CD8-positive, alpha-beta memory T cell (primary cell): ENCODE results near the gene UCHL3. TPM values are rescaled to one million over a fixed set of nuclear protein-coding genes. Genes with fewer than 3 reads are reported as not detected.

ENCODE experiments used
- CTCF ChIA-PET: fragments of 350-600 bp; sonication (Branson Sonifier 250); formaldehyde crosslinking; loops from one replicate; lab custom pipeline; 2021; ENCODE audit warnings: antibody characterized with exemption; lab: Charles Lee
- POLR2A ChIA-PET: fragments of 350-600 bp; sonication (Branson Sonifier 250); formaldehyde crosslinking; loops from one replicate; lab custom pipeline; 2021; ENCODE audit warnings: antibody characterized with exemption; lab: Charles Lee
- DNase-seq, 5 donors: peaks; one replicate each; pipeline versions ENCODE4 v3.0.0 to v3.0.0-alpha.2; 2020 to 2022; ENCODE audit warnings: mixed read lengths in 1 of 5
- H3K27ac ChIP-seq: one replicate; pipeline ENCODE4 v1.7.0; 2013; ENCODE audit warnings: low read depth, mild to moderate bottlenecking, low read length, moderate library complexity
- H3K27me3 ChIP-seq: 2 replicates; pipeline ENCODE4 v1.7.0; 2013; ENCODE audit warnings: low read length, mild to moderate bottlenecking; ENCODE audit not compliant: insufficient read depth, poor library complexity, severe bottlenecking
- H3K36me3 ChIP-seq: 2 replicates; pipeline ENCODE4 v1.7.0; 2013; ENCODE audit warnings: mild to moderate bottlenecking, low read length, moderate library complexity; ENCODE audit not compliant: insufficient read depth
- H3K4me1 ChIP-seq: 2 replicates; pipeline ENCODE4 v1.7.0; 2013; ENCODE audit warnings: mild to moderate bottlenecking, low read length, moderate library complexity; ENCODE audit not compliant: insufficient read depth
- H3K4me3 ChIP-seq: 2 replicates; pipeline ENCODE4 v1.7.0; 2013; ENCODE audit warnings: mild to moderate bottlenecking, low read length
- H3K9me3 ChIP-seq: 2 replicates; pipeline ENCODE4 v1.7.0; 2013; ENCODE audit warnings: mild to moderate bottlenecking, low read length
- H3K27ac Mint-ChIP-seq, 8 donors: one replicate each; pipeline ENCODE4 v1.8.0; 2020 to 2021; ENCODE audit warnings: mixed read lengths in 8 of 8, mild to moderate bottlenecking in 6 of 8, inconsistent platforms in 3 of 8, moderate library complexity in 3 of 8
- H3K27me3 Mint-ChIP-seq, 2 donors: one replicate each; pipeline ENCODE4 v1.8.0; 2020 to 2021; ENCODE audit warnings: mixed read lengths in 2 of 2, mild to moderate bottlenecking in 1 of 2, moderate library complexity in 1 of 2
- H3K36me3 Mint-ChIP-seq, 3 donors: one replicate each; pipeline ENCODE4 v1.8.0; 2020 to 2021; ENCODE audit warnings: mixed read lengths in 3 of 3, inconsistent platforms in 1 of 3, mild to moderate bottlenecking in 1 of 3
- H3K4me1 Mint-ChIP-seq, 3 donors: one replicate each; pipeline ENCODE4 v1.8.0; 2020 to 2021; ENCODE audit warnings: mixed read lengths in 3 of 3, inconsistent platforms in 1 of 3, mild to moderate bottlenecking in 1 of 3
- H3K4me3 Mint-ChIP-seq, 7 donors: one replicate each; pipeline ENCODE4 v1.8.0; 2020 to 2021; ENCODE audit warnings: mixed read lengths in 7 of 7, mild to moderate bottlenecking in 6 of 7, moderate library complexity in 4 of 7, inconsistent platforms in 2 of 7
- H3K9me3 Mint-ChIP-seq, 5 donors: one replicate each; pipeline ENCODE4 v1.8.0; 2020 to 2022; ENCODE audit warnings: mixed read lengths in 5 of 5, mild to moderate bottlenecking in 3 of 5, moderate library complexity in 2 of 5, inconsistent platforms in 1 of 5
- polyA plus RNA-seq: library from polyadenylated mRNA; unstranded; fragments of 300-500 nt; fragmentation: Illumina TruSeq; gene quantifications from one replicate; pipeline ENCODE4 v1.2.3, GENCODE V29; 2021
- total RNA-seq, 2 experiments: library from RNA; stranded (reverse); gene quantifications; one replicate each; pipeline ENCODE4 v1.2.3, GENCODE V29; 2021

Gene UCHL3
- total and polyA plus RNA-seq, 3 experiments from 2014 or later = 37.1 to 47.3 (median 38.3) TPM

- Histone ChIP-seq H3K9me3 (no peaks in the 10 kb centered on the region), H3K4me1 (no peaks in the 10 kb centered on the region), H3K27ac (no peak overlapping the region), H3K27me3 (no peaks in the 10 kb centered on the region), H3K4me3 (no peak overlapping the region), H3K36me3 (peaks cover 10% of the 10 kb centered on the region)
- H3K4me1 Mint-ChIP-seq = peaks cover 0 to 7% (median 0%) of the 10 kb centered on the region in 3 donors
- H3K27ac Mint-ChIP-seq = no peak overlapping the region
- POLR2A ChIA-PET = no interaction called here
- peaks cover 0 to 18% (median 2%) of the 10 kb centered on the region in 5 donors for H3K9me3 Mint-ChIP-seq
- no peak for DNase-seq
- CTCF ChIA-PET = no interaction called here
- H3K27me3 Mint-ChIP-seq = no peaks in the 10 kb centered on the region
- H3K4me3 Mint-ChIP-seq = no peak overlapping the region
- H3K36me3 Mint-ChIP-seq = peaks cover 17 to 60% (median 38%) of the 10 kb centered on the region in 3 donors
Observed at GRCh38 chr13:75585153-75585552, 35.6 kb downstream of the UCHL3 start.

GRCh38 chr13:75587679-75588078 lies 38.1 kb downstream of the UCHL3 start:
- Histone ChIP-seq H3K4me1 (no peaks in the 10 kb centered on the region), H3K27ac (no peak overlapping the region), H3K36me3 (peaks cover 6% of the 10 kb centered on the region), H3K4me3 (no peak overlapping the region), H3K27me3 (no peaks in the 10 kb centered on the region), H3K9me3 (no peaks in the 10 kb centered on the region)
- H3K27me3 Mint-ChIP-seq = no peaks in the 10 kb centered on the region
- H3K4me1 Mint-ChIP-seq = peaks cover 0 to 7% (median 0%) of the 10 kb centered on the region in 3 donors
- peaks cover 20 to 55% (median 30%) of the 10 kb centered on the region in 3 donors for H3K36me3 Mint-ChIP-seq
- POLR2A ChIA-PET = no interaction called here
- no peak overlapping the region for H3K4me3 Mint-ChIP-seq
- peak overlapping the region in 2 of 8 donors; percentile 10 to 49 for H3K27ac Mint-ChIP-seq
- DNase-seq = no peak
- CTCF ChIA-PET = no interaction called here
- peaks cover 0 to 18% (median 2%) of the 10 kb centered on the region in 5 donors for H3K9me3 Mint-ChIP-seq

- DNase-seq = no peak
- Mint-ChIP-seq H3K9me3 (no peaks in the 10 kb centered on the region), H3K27me3 (peaks cover 0 to 1% of the 10 kb centered on the region in 2 donors), H3K27ac (no peak overlapping the region), H3K4me3 (no peak overlapping the region), H3K36me3 (peaks cover 12 to 55% (median 36%) of the 10 kb centered on the region in 3 donors), H3K4me1 (no peaks in the 10 kb centered on the region)
- ChIA-PET POLR2A (no interaction called here), CTCF (no interaction called here)
- no peaks in the 10 kb centered on the region for H3K27me3 ChIP-seq
- no peaks in the 10 kb centered on the region for H3K9me3 ChIP-seq
- no peak overlapping the region for H3K27ac ChIP-seq
- H3K4me3 ChIP-seq = no peak overlapping the region
- H3K36me3 ChIP-seq = no peaks in the 10 kb centered on the region
- no peaks in the 10 kb centered on the region for H3K4me1 ChIP-seq
Observed at GRCh38 chr13:75596657-75597182, 47.1 kb downstream of the UCHL3 start.

- Mint-ChIP-seq H3K4me1 (no peaks in the 10 kb centered on the region), H3K27me3 (peaks cover 0 to 1% of the 10 kb centered on the region in 2 donors), H3K4me3 (no peak overlapping the region), H3K36me3 (peaks cover 12 to 53% (median 37%) of the 10 kb centered on the region in 3 donors), H3K9me3 (no peaks in the 10 kb centered on the region), H3K27ac (no peak overlapping the region)
- ChIA-PET POLR2A (no interaction called here), CTCF (no interaction called here)
- no peak for DNase-seq
- Histone ChIP-seq H3K4me3 (no peak overlapping the region), H3K4me1 (no peaks in the 10 kb centered on the region), H3K27ac (no peak overlapping the region), H3K9me3 (no peaks in the 10 kb centered on the region), H3K27me3 (no peaks in the 10 kb centered on the region), H3K36me3 (no peaks in the 10 kb centered on the region)
Observed at GRCh38 chr13:75600371-75600770, 50.8 kb downstream of the UCHL3 start.

- no peak overlapping the region for H3K27ac Mint-ChIP-seq
Observed at GRCh38 chr13:75603038-75603437, 53.4 kb downstream of the UCHL3 start.

GRCh38 chr13:75607447-75607846 lies 57.9 kb downstream of the UCHL3 start:
- Mint-ChIP-seq H3K27ac (no peak overlapping the region), H3K27me3 (no peaks in the 10 kb centered on the region), H3K4me1 (no peaks in the 10 kb centered on the region), H3K36me3 (peaks cover 0 to 18% (median 13%) of the 10 kb centered on the region in 3 donors), H3K4me3 (no peak overlapping the region), H3K9me3 (no peaks in the 10 kb centered on the region)
- no peak for DNase-seq
- Histone ChIP-seq H3K4me1 (no peaks in the 10 kb centered on the region), H3K9me3 (no peaks in the 10 kb centered on the region), H3K4me3 (no peak overlapping the region), H3K27ac (no peak overlapping the region), H3K36me3 (no peaks in the 10 kb centered on the region), H3K27me3 (no peaks in the 10 kb centered on the region)
- ChIA-PET POLR2A (no interaction called here), CTCF (no interaction called here)

More at GRCh38 chr13:75603038-75603437, 53.4 kb downstream of the UCHL3 start:
- Mint-ChIP-seq H3K27me3 (peaks cover 0 to 1% of the 10 kb centered on the region in 2 donors), H3K4me3 (no peak overlapping the region), H3K4me1 (no peaks in the 10 kb centered on the region), H3K9me3 (no peaks in the 10 kb centered on the region), H3K36me3 (peaks cover 11 to 50% (median 27%) of the 10 kb centered on the region in 3 donors)
- Histone ChIP-seq H3K27me3 (no peaks in the 10 kb centered on the region), H3K9me3 (no peaks in the 10 kb centered on the region), H3K4me1 (no peaks in the 10 kb centered on the region), H3K27ac (no peak overlapping the region), H3K36me3 (no peaks in the 10 kb centered on the region), H3K4me3 (no peak overlapping the region)
- ChIA-PET CTCF (no interaction called here), POLR2A (no interaction called here)
- no peak for DNase-seq

GRCh38 chr13:75610466-75610865 lies 60.9 kb downstream of the UCHL3 start:
- Histone ChIP-seq H3K4me3 (no peak overlapping the region), H3K27me3 (no peaks in the 10 kb centered on the region), H3K9me3 (no peaks in the 10 kb centered on the region), H3K27ac (no peak overlapping the region), H3K36me3 (no peaks in the 10 kb centered on the region), H3K4me1 (no peaks in the 10 kb centered on the region)
- Mint-ChIP-seq H3K27me3 (no peaks in the 10 kb centered on the region), H3K4me3 (no peak overlapping the region), H3K4me1 (no peaks in the 10 kb centered on the region), H3K27ac (no peak overlapping the region), H3K9me3 (no peaks in the 10 kb centered on the region), H3K36me3 (peaks cover 0 to 15% (median 15%) of the 10 kb centered on the region in 3 donors)
- POLR2A ChIA-PET = no interaction called here
- CTCF ChIA-PET = no interaction called here
- no peak for DNase-seq

- Mint-ChIP-seq H3K9me3 (no peaks in the 10 kb centered on the region), H3K4me1 (no peaks in the 10 kb centered on the region), H3K27me3 (no peaks in the 10 kb centered on the region), H3K27ac (no peak overlapping the region), H3K36me3 (peaks cover 4 to 12% (median 4%) of the 10 kb centered on the region in 3 donors), H3K4me3 (no peak overlapping the region)
- Histone ChIP-seq H3K27me3 (no peaks in the 10 kb centered on the region), H3K36me3 (no peaks in the 10 kb centered on the region), H3K4me1 (no peaks in the 10 kb centered on the region), H3K27ac (no peak overlapping the region), H3K4me3 (no peak overlapping the region), H3K9me3 (no peaks in the 10 kb centered on the region)
- ChIA-PET CTCF (no interaction called here), POLR2A (no interaction called here)
- no peak for DNase-seq
Observed at GRCh38 chr13:75612354-75612753, 62.8 kb downstream of the UCHL3 start.
